ENCODE measurements around the gene HYKK. TPM values are rescaled to one million over a fixed set of nuclear protein-coding genes. Genes with fewer than 3 reads are reported as not detected.

The HYKK gene
- total RNA-seq, 1 experiment from 2014 or later = 6.9 TPM

DNA sequence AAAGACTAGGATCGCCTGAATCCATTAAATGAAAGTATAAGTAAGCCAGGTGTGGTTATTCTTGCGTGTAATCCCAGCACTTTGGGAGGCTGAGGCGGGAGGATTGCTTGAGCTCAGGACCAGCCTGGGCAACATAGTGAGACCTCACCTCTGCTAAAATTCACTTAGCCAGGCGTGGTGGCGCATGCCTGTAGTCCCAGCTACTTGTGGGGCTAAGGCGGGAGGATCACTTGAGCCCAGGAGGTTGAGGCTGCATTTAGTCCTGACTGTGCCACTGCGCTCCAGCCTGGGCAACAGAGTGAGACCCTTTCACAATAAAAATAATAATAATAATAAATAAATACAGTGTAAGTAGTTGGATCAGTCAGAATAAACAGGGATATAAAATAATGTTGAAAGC is 25.5 kb upstream of the HYKK start:
- Histone ChIP-seq H3K4me1 (replicated peaks; ENCODE audit: insufficient read depth) (no peaks in the 10 kb centered on the region), H3F3A (ENCODE audit: insufficient read depth, low read depth) (peaks cover 7% of the 10 kb centered on the region; the same call in 1 of the 2 replicates), H3K27ac (no peak overlapping the region), H3K4me2 (no peak overlapping the region), H4K20me1 (ENCODE audit: insufficient read depth) (peaks cover 8% of the 10 kb centered on the region), H2AFZ (no peak overlapping the region), H3K36me3 (ENCODE audit: low read depth) (peaks cover 7% of the 10 kb centered on the region), H3K9me3 (ENCODE audit: insufficient read depth, low read depth) (no peaks in the 10 kb centered on the region), H3K9me2 (ENCODE audit: insufficient read depth) (no peaks in the 10 kb centered on the region), H3K79me2 (ENCODE audit: low read depth) (no peaks in the 10 kb centered on the region), H3K4me3 (no peak overlapping the region), H3K27me3 (ENCODE audit: insufficient read depth, low read depth) (no peaks in the 10 kb centered on the region)
- POLR2A ChIA-PET (ENCODE audit: unreplicated experiment) = no interaction called here
- CTCF ChIA-PET = interaction anchor here (0.6 to 1.0 kb wide), 2 partner anchors 12 to 175 kb away, joined by 3 to 6 read pairs; no protein-coding TSS in a partner anchor
- TF ChIP-seq, protein P1, sequence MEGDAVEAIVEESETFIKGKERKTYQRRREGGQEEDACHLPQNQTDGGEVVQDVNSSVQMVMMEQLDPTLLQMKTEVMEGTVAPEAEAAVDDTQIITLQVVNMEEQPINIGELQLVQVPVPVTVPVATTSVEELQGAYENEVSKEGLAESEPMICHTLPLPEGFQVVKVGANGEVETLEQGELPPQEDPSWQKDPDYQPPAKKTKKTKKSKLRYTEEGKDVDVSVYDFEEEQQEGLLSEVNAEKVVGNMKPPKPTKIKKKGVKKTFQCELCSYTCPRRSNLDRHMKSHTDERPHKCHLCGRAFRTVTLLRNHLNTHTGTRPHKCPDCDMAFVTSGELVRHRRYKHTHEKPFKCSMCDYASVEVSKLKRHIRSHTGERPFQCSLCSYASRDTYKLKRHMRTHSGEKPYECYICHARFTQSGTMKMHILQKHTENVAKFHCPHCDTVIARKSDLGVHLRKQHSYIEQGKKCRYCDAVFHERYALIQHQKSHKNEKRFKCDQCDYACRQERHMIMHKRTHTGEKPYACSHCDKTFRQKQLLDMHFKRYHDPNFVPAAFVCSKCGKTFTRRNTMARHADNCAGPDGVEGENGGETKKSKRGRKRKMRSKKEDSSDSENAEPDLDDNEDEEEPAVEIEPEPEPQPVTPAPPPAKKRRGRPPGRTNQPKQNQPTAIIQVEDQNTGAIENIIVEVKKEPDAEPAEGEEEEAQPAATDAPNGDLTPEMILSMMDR (conservative IDR thresholded peaks at IDR 0.05) = no peak
- no peak for TF ChIP-seq EZH2 (IDR thresholded peaks at IDR 0.05; ENCODE audit: low read depth)
- no TSS peak for BruUV-seq (replicated peaks)
- no peak for DNase-seq
- intact Hi-C loops (cut with micrococcal nuclease; ENCODE audit: unreplicated experiment) = loop anchor here (1.0 kb wide), 1 partner anchor 174 kb away; no protein-coding TSS in a partner anchor

DNA sequence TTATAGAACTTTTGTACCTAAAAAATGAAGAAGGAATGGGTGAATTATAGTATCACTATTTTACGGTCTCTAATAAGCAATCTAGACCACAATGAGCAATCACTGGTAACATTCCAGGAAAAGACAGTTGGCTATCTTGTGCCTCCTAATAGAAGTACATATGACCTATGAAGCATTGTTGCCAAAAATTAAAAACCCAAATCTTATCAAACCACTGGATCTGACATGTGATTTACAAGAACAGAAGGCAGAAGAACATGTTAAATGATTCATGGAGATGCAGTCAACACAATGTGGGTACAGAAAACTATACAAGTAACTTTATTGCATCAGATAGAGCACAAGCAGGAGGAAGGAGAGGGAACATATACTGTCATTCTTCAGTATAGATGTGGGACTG is 14.5 kb upstream of the HYKK start:
- CTCF ChIA-PET = no interaction called here

DNA sequence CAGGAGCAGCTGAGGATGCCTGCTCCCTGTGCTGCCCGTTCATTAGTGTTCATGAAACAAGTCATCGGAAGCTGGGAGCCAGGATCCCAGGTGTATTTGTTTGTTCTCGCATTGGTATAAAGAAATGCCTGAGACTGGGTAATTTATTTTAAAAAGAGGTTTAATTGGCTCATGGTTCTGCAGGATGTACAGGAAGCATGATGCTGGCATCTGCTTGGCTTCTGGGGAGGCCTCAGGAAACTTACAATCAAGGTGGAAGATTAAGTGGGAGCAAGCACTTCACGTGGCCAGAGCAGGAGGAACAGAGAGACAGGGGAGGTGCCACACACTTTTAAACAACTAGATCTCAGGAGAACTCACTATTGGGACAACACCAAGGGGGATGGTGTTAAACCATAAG is 5.5 kb upstream of the HYKK start:
- no peaks in the 10 kb centered on the region for H4K20me1 ChIP-seq (ENCODE audit: insufficient read depth)
- H2AFZ ChIP-seq = no peak overlapping the region
- H3K9me2 ChIP-seq (ENCODE audit: insufficient read depth) = no peaks in the 10 kb centered on the region
- CTCF ChIA-PET = no interaction called here
- no peaks in the 10 kb centered on the region for H3K9me3 ChIP-seq (ENCODE audit: insufficient read depth, low read depth)
- no peak overlapping the region for H3K27ac ChIP-seq
- H3K79me2 ChIP-seq (ENCODE audit: low read depth) = no peaks in the 10 kb centered on the region
- intact Hi-C loops (cut with micrococcal nuclease; ENCODE audit: unreplicated experiment) = no loop called here
- H3K4me2 ChIP-seq = no peak overlapping the region
- DNase-seq = no peak
- TF ChIP-seq, protein P1 (conservative IDR thresholded peaks at IDR 0.05) = no peak
- no peak for TF ChIP-seq EZH2 (IDR thresholded peaks at IDR 0.05; ENCODE audit: low read depth)
- no peak overlapping the region for H3K4me3 ChIP-seq
- BruUV-seq (replicated peaks) = no TSS peak
- no peaks in the 10 kb centered on the region for H3K4me1 ChIP-seq (replicated peaks; ENCODE audit: insufficient read depth)
- peaks cover 21% of the 10 kb centered on the region; the same call in 1 of the 2 replicates for H3F3A ChIP-seq (ENCODE audit: insufficient read depth, low read depth)
- no peaks in the 10 kb centered on the region for H3K27me3 ChIP-seq (ENCODE audit: insufficient read depth, low read depth)
- H3K36me3 ChIP-seq (ENCODE audit: low read depth) = peaks cover 23% of the 10 kb centered on the region; the same call in 1 of the 2 replicates
- POLR2A ChIA-PET (ENCODE audit: unreplicated experiment) = no interaction called here

More for the DNA sequence above, 14.5 kb upstream of the HYKK start:
- Histone ChIP-seq H2AFZ (no peak overlapping the region), H3K36me3 (ENCODE audit: low read depth) (peaks cover 16% of the 10 kb centered on the region; the same call in 1 of the 2 replicates), H3K27me3 (ENCODE audit: insufficient read depth, low read depth) (no peaks in the 10 kb centered on the region), H4K20me1 (ENCODE audit: insufficient read depth) (peaks cover 13% of the 10 kb centered on the region; the same call in 1 of the 2 replicates), H3K27ac (no peak overlapping the region), H3K79me2 (ENCODE audit: low read depth) (no peaks in the 10 kb centered on the region), H3K9me3 (ENCODE audit: insufficient read depth, low read depth) (no peaks in the 10 kb centered on the region), H3K9me2 (ENCODE audit: insufficient read depth) (no peaks in the 10 kb centered on the region), H3K4me1 (replicated peaks; ENCODE audit: insufficient read depth) (no peaks in the 10 kb centered on the region), H3K4me2 (no peak overlapping the region), H3F3A (ENCODE audit: insufficient read depth, low read depth) (peaks cover 13% of the 10 kb centered on the region; the same call in 1 of the 2 replicates), H3K4me3 (no peak overlapping the region)
- intact Hi-C loops (cut with micrococcal nuclease; ENCODE audit: unreplicated experiment) = no loop called here
- TF ChIP-seq, protein P1 (conservative IDR thresholded peaks at IDR 0.05) = no peak
- no peak for TF ChIP-seq EZH2 (IDR thresholded peaks at IDR 0.05; ENCODE audit: low read depth)
- no peak for DNase-seq
- POLR2A ChIA-PET (ENCODE audit: unreplicated experiment) = no interaction called here
- BruUV-seq (replicated peaks) = no TSS peak

Measured in PC-9 (cell line).